Endothelial cell of umbilical vein (primary cell): ENCODE results near the gene RNF113B. TPM values are rescaled to one million over a fixed set of nuclear protein-coding genes. Genes with fewer than 3 reads are reported as not detected.

Source experiments
- BruUV-seq: library from RNA; stranded (reverse); fragments of 400-500 nt; replicated peaks from 2 replicates; lab custom pipeline; 2021; lab: Mats Ljungman, UMichigan
- CTCF ChIA-PET: fragments of 300-600, 350-600 bp; sonication (Branson Sonifier 250); formaldehyde crosslinking; loops from one replicate; lab custom pipeline; 2021; ENCODE audit warnings: antibody characterized with exemption, inconsistent platforms; lab: Charles Lee
- POLR2A ChIA-PET: fragments of 300-600, 350-600 bp; sonication (Branson Sonifier 250); formaldehyde crosslinking; loops from one replicate; lab custom pipeline; 2021; ENCODE audit warnings: antibody characterized with exemption, inconsistent platforms; lab: Charles Lee
- DNase-seq: peaks from one replicate; pipeline ENCODE4 v3.0.0-alpha.2; 2011; ENCODE audit warnings: low read depth, low spot score
- FAIRE-seq: peaks from 2 replicates; lab custom pipeline; 2011; peaks lifted over from hg19 to GRCh38; lab: Jason Lieb, UNC
- H2AFZ ChIP-seq: 2 replicates; pipeline ENCODE4 v1.6.0; 2012; ENCODE audit warnings: low read depth, low read length, control low read depth, inconsistent platforms
- H3K27ac ChIP-seq: 2 replicates; pipeline ENCODE4 v1.5.1; 2011; ENCODE audit warnings: low read depth, mild to moderate bottlenecking, control low read depth, low read length, moderate library complexity; ENCODE audit not compliant: insufficient read depth
- H3K27me3 ChIP-seq, 2 experiments: 2 replicates each; pipeline versions ENCODE4 v1.6.0 to v1.6.1; 2011; ENCODE audit warnings: low read length in 2 of 2, mixed read lengths in 1 of 2; ENCODE audit not compliant: control insufficient read depth in 2 of 2, insufficient read depth in 2 of 2
- H3K36me3 ChIP-seq, 2 experiments: 2 replicates in 1 of 2; 3 replicates in 1 of 2; pipeline ENCODE4 v1.5.1; 2011; ENCODE audit warnings: low read length in 2 of 2, mild to moderate bottlenecking in 1 of 2, moderate library complexity in 1 of 2; ENCODE audit not compliant: control insufficient read depth in 2 of 2, insufficient read depth in 2 of 2; ENCODE audit errors: extremely low read depth in 1 of 2
- H3K4me1 ChIP-seq: 3 replicates; pipeline ENCODE4 v1.5.1; 2011; ENCODE audit warnings: mild to moderate bottlenecking, low read length; ENCODE audit not compliant: control insufficient read depth, insufficient read depth; ENCODE audit errors: extremely low read depth
- H3K4me2 ChIP-seq: 2 replicates; pipeline ENCODE4 v1.6.1; 2011; ENCODE audit warnings: low read length, control low read depth, mixed read lengths; ENCODE audit not compliant: insufficient read depth
- H3K4me3 ChIP-seq, 3 experiments: fragments of 200-600 bp in 1 of 3; sonication (generic), shearing (Covaris generic) in 1 of 3; replicated peaks in 1 of 3; 2 replicates each; pipeline ENCODE4 v1.5.1; 2011 to 2016; ENCODE audit warnings: control low read depth in 3 of 3, low read length in 3 of 3, mild to moderate bottlenecking in 2 of 3, inconsistent platforms in 1 of 3, low read depth in 1 of 3, moderate library complexity in 1 of 3; ENCODE audit not compliant: insufficient read depth in 1 of 3
- H3K79me2 ChIP-seq: 2 replicates; pipeline ENCODE4 v1.6.0; 2012; ENCODE audit warnings: low read length, inconsistent platforms; ENCODE audit not compliant: control insufficient read depth, insufficient read depth
- H3K9ac ChIP-seq: replicated peaks from 2 replicates; pipeline ENCODE3; 2011; ENCODE audit warnings: low read length, control low read depth; ENCODE audit not compliant: insufficient read depth; ENCODE audit errors: extremely low read depth
- H3K9me1 ChIP-seq: replicated peaks from 3 replicates; pipeline ENCODE4 v1.6.0; 2011; ENCODE audit warnings: mild to moderate bottlenecking, low read length; ENCODE audit not compliant: control insufficient read depth, insufficient read depth; ENCODE audit errors: extremely low read depth
- H3K9me3 ChIP-seq: replicated peaks from 2 replicates; pipeline ENCODE4 v1.5.1; 2012; ENCODE audit warnings: low read length, inconsistent platforms; ENCODE audit not compliant: control insufficient read depth, insufficient read depth
- H4K20me1 ChIP-seq: replicated peaks from 2 replicates; pipeline ENCODE3; 2011; ENCODE audit warnings: mild to moderate bottlenecking, low read length; ENCODE audit not compliant: control insufficient read depth, insufficient read depth; ENCODE audit errors: extremely low read depth
- CTCF ChIP-seq, 2 donors: IDR thresholded peaks; 1 replicate in 1 of 2; 2 replicates in 1 of 2; pipeline ENCODE4 v1.5.1; 2011; ENCODE audit warnings: low read length in 2 of 2, mild to moderate bottlenecking in 2 of 2, moderate library complexity in 2 of 2, control low read depth in 1 of 2, inconsistent platforms in 1 of 2, low read depth in 1 of 2; ENCODE audit not compliant: insufficient read depth in 1 of 2; ENCODE audit errors: extremely low read depth in 1 of 2
- EZH2 ChIP-seq: IDR thresholded peaks from 2 replicates; pipeline ENCODE4 v1.6.1; 2012; ENCODE audit warnings: borderline replicate concordance, low read depth, mild to moderate bottlenecking, moderate library complexity, low read length, inconsistent platforms; ENCODE audit not compliant: severe bottlenecking
- FOS ChIP-seq: IDR thresholded peaks from 2 replicates; pipeline ENCODE4 v1.6.1; 2011; ENCODE audit warnings: mild to moderate bottlenecking, low read length, moderate library complexity, borderline replicate concordance; ENCODE audit not compliant: insufficient read depth
- GATA2 ChIP-seq: IDR thresholded peaks from 2 replicates; pipeline ENCODE4 v1.7.0; 2011; ENCODE audit warnings: low read depth, mild to moderate bottlenecking, moderate library complexity, mixed read lengths, low read length; ENCODE audit not compliant: insufficient read length, insufficient read depth
- JUN ChIP-seq: IDR thresholded peaks from 2 replicates; pipeline ENCODE4 v1.6.1; 2011; ENCODE audit warnings: borderline replicate concordance, low read depth; ENCODE audit not compliant: insufficient read length, insufficient read depth
- MAX ChIP-seq: IDR thresholded peaks from 2 replicates; pipeline ENCODE4 v1.6.1; 2011; ENCODE audit not compliant: insufficient read depth, insufficient read length
- MYC ChIP-seq: IDR thresholded peaks from one replicate; pipeline ENCODE4 v1.6.1; 2011; ENCODE audit warnings: mild to moderate bottlenecking, low read depth, low read length
- POLR2A ChIP-seq: IDR thresholded peaks from 2 replicates; pipeline ENCODE4 v1.6.1; 2012; ENCODE audit warnings: low read depth, mild to moderate bottlenecking, control low read depth, low read length
- POLR2AphosphoS5 ChIP-seq: IDR thresholded peaks from 2 replicates; pipeline ENCODE4 v1.6.1; 2012; ENCODE audit warnings: low read depth, mild to moderate bottlenecking, control low read depth, low read length, moderate library complexity; ENCODE audit not compliant: insufficient read depth
- dilution Hi-C: fragments of 300-500 bp; cut with MboI; formaldehyde crosslinking; loops from one replicate; pipeline ENCODE4 v1.15.0; 2019; ENCODE audit warnings: low sequenced_read_pairs; ENCODE audit not compliant: extremely low pct_ligation_motif_present
- intact Hi-C: fragments of 100-400 bp; cut with micrococcal nuclease; formaldehyde crosslinking; loops from one replicate; pipeline ENCODE4 v1.10.0; 2022
- polyA plus RNA-seq, 4 experiments: library from polyadenylated mRNA; depleted of rRNA in 3 of 4; stranded (reverse) in 3 of 4; unstranded in 1 of 4; fragments of >200 nt; gene quantifications; 2 replicates each; pipeline versions ENCODE4 v1.2.1 to v1.2.3, GENCODE V29; 2011 to 2012; ENCODE audit warnings: missing spikeins in 1 of 4
- total RNA-seq: library from RNA; stranded (reverse); gene quantifications from 2 replicates; pipeline ENCODE4 v1.2.3, GENCODE V29; 2021

RNF113B gene
- total and polyA plus RNA-seq, 2 donors (not counting 3 experiments of a cell fraction or from before 2014, with no cell fraction given), result not detected

DNA sequence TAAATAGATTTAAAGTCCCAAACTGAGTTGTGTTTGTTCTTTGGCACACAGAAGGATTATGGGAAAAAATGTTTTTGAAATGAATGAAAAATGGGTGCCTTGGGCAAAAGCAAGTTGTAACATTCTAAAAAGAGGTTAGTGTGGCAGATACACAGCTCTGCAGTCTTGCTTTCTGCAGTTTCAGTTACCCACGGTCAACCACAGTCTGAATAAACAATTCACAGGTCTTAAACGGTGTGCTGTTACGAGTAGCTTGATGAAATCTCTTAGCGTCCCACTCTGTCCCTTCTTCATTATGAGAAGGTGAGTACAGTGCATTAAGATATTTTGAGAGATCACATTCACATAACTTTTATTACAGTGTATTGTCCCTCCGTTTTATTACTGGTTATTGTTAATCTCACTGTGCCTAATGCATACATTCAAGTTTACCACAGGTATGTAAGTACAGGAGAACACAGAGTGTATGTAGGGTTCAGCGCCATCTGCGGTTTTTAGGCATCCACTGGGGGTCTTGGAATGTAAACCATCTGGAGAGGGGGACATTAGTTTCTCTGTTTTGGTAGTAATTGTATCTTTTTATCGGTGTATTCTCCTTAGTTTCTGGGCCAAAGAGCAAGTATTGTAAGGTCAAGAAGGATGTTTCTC, 26.1 kb downstream of the RNF113B start:
- Histone ChIP-seq H3K4me1 (no peaks in the 10 kb centered on the region), H3K9ac (no peak overlapping the region), H2AFZ (no peak overlapping the region), H3K27me3 (no peaks in the 10 kb centered on the region), H3K27ac (no peak overlapping the region), H3K79me2 (peaks cover 30% of the 10 kb centered on the region), H3K9me3 (no peaks in the 10 kb centered on the region), H3K4me3 (no peak overlapping the region), H3K4me2 (no peak overlapping the region), H3K36me3 (no peaks in the 10 kb centered on the region), H4K20me1 (no peaks in the 10 kb centered on the region), H3K9me1 (no peaks in the 10 kb centered on the region)
- FAIRE-seq (no peak), DNase-seq (no peak)
- intact Hi-C loops, result no loop called here
- CTCF ChIA-PET, result no interaction called here
- POLR2A ChIA-PET, result no interaction called here
- no TSS peak for BruUV-seq
- dilution Hi-C loops, result no loop called here
- TF ChIP-seq MYC (no peak), FOS (no peak)

DNA sequence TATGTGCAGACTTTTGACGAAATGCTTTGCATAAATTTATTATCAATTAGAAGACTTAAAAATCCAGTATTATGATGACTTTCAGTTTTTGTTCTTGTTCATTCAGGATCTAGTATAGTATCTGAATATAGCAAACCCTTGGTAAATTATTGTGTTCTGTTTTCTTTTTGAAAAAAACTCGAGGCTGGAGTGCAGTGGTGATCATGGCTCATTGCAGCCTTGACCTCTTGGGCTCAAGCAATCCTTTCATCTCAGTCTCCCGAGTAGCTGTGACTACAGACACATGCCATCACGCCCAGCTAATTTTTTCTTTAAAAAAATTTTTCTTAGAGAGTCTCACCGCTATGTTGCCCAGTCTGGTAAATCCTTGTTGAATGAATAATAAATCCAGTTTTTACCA, 29.5 kb downstream of the RNF113B start:
- intact Hi-C loops, result no loop called here
- H3K9me1 ChIP-seq, result no peaks in the 10 kb centered on the region
- no peaks in the 10 kb centered on the region for H3K27me3 ChIP-seq
- no peak overlapping the region for H3K4me3 ChIP-seq
- FAIRE-seq (peak; percentile 28), DNase-seq (no peak)
- no TSS peak for BruUV-seq
- H3K36me3 ChIP-seq, result no peaks in the 10 kb centered on the region
- dilution Hi-C loops, result no loop called here
- H2AFZ ChIP-seq, result no peak overlapping the region
- H3K27ac ChIP-seq, result no peak overlapping the region
- no peak overlapping the region for H3K4me2 ChIP-seq
- peaks cover 12% of the 10 kb centered on the region for H3K4me1 ChIP-seq
- ChIA-PET CTCF (no interaction called here), POLR2A (no interaction called here)
- H3K9ac ChIP-seq, result no peak overlapping the region
- H3K9me3 ChIP-seq, result no peaks in the 10 kb centered on the region
- H4K20me1 ChIP-seq, result no peaks in the 10 kb centered on the region
- H3K79me2 ChIP-seq, result peaks cover 42% of the 10 kb centered on the region
- TF ChIP-seq FOS (no peak), MYC (no peak), EZH2 (no peak), POLR2A (no peak), MAX (no peak), POLR2AphosphoS5 (no peak), GATA2 (no peak), CTCF (IDR thresholded peaks at IDR 0.05; ENCODE audit: extremely low read depth in 1 of 2, insufficient read depth in 1 of 2, low read depth in 1 of 2, low read length in 2 of 2) (no peak), JUN (no peak)
